Stimulated activated CD8-positive, alpha-beta memory T cell treated with anti-CD3 and anti-CD28 coated beads, Interleukin-7, amount 100 ng/mL, for 24 hours (primary cell): ENCODE data around the gene CORT.

Source experiments
- DNase-seq: peaks from one replicate; pipeline ENCODE4 v3.0.0-alpha.2; 2020; ENCODE audit warnings: low read depth

The CORT gene

GRCh38 chr1:10474613-10475507 lies 25.0 kb downstream of the CORT start, which contains the start of gene PEX14:
Gene PEX14 (plus strand): TSS chr1:10474950. CDS start chr1:10474967, 17 bp downstream.
- peak; percentile 66 for DNase-seq

- DNase-seq = no peak
These were observed 25.7 kb downstream of the CORT start for GRCh38 chr1:10475510-10475909.

GRCh38 chr1:10479296-10479695 lies 29.5 kb downstream of the CORT start:
- no peak for DNase-seq

DNA sequence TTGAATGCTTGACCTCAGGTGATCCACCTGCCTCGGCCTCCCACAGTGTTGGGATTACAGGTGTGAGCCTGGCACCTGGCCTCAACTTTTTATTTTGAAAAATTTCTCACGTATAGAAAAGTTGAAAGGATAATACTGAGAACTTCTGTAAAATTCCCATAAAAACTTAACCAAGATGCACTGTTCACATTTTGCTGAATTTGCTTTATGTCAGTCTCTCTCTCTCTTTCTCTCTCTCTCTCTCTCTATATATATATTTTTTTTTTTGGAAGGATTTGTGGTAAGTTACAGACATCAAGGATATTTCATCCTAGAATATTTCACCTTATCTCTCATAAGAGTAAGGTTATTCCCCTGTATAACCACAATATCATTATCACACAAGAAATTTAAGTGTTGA lies 30.8 kb downstream of the CORT start:
- DNase-seq = no peak

- no peak for DNase-seq
These were observed 34.7 kb downstream of the CORT start for GRCh38 chr1:10484521-10484920.

DNA sequence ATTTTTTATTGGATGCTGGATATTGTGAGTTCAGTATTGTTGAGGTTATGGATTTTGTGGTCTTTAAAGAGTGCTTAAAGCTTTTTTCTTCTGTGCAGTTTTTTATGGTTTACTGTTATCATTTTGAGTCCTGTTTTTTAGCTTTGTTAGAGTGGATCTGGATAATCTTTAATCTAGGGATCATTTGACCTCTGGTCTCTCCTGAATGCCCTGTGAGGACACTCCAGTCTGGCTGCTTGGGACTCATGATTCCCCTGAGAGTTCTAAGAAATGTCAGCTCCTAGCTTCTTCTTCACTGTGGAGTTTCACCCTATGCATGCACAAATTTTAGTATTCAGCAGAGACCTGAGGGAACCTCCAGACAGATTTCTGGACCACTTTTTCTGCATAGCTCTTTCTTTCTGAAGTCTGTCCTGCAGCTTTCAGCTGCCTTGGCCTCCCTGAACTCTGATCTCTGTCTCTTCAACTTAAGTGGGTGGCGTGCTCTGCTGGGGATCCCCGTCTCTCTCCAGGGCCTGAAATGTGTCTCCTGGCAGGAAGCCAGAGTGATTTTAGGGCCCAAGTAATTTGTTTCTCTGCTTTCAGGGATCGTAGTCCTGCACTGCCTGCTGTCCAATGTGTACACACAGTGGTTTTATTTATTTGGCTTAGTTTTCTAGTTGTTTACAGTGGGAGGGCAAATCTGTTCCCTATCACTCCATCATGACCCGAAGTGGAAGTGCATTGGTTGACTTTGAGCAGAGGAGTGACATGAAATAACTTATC lies 39.6 kb downstream of the CORT start:
- DNase-seq = no peak

- DNase-seq = no peak
These were observed 40.6 kb downstream of the CORT start for GRCh38 chr1:10490286-10490970.

- no peak for DNase-seq
These were observed 44.6 kb downstream of the CORT start for GRCh38 chr1:10494418-10494753.

DNA sequence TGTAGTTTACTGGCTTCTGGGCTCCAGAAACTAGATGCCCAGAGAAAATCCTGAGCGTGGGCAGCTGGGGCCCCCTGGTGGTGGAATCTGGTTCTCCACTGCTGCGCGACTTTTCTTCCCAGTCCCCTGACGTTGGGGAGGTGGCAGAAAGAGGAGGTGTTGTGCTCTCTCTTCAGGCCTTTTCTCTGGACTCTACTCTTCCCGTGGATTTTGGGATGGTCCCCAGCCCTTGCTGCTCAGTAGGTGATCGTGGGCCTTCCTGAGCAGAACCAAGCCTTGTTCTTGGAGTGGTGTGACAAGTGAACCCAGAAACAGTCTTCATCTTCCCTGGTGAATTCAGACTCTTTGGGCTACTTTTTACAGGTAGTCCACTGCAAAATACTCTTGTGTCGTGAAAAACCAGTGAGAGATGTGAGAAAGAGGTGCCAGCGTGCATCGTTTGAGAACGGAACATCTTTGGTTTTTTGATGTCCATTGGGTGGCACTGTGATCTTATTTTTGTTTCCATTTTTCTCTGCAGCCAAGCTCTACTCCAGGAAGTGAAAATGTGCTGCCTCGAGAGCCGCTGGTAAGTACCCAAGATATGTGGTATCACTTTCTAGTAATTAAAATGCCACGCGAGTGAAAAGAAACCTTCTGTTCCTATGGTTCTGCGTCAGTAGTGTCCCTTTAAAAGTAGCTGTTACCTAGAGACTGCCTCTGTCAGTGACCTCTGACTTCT lies 45.1 kb downstream of the CORT start:
- peak; percentile 72 for DNase-seq

- DNase-seq = no peak
These were observed 45.6 kb downstream of the CORT start for GRCh38 chr1:10495475-10495817.

DNA sequence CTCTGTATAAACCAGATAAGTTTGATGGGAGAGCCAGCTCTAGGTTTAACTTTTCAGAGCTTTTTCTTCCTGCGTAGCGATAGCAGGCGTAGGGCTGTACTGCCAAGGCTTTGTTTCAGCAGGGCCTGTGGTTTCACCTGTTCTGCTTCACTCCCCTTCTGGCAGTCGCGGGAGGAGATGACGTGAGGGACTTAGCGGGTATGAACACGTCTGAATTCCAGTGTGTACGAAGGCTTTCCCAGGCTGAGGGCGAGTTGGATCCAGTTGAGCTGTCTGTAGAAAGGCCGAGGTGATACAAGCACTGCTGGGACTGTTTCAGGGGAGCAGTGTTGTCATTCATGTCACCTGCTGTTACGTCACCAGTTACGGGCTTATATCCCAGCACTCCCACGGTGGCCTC lies 46.1 kb downstream of the CORT start:
- no peak for DNase-seq

- DNase-seq = no peak
These were observed 47.3 kb downstream of the CORT start for GRCh38 chr1:10497109-10497508.

- no peak for DNase-seq
These were observed 48.4 kb downstream of the CORT start for GRCh38 chr1:10498231-10498630.
